ENCODE results near the gene KCND2. TPM values are rescaled to one million over a fixed set of nuclear protein-coding genes. Genes with fewer than 3 reads are reported as not detected.

The KCND2 gene
- total RNA-seq, 1 donor from 2014 or later, result 3.7 TPM

GRCh38 chr7:120521761-120522737 lies 249.1 kb downstream of the KCND2 start:
- no peak for DNase-seq (ENCODE audit: low spot score in 2 of 2, unreplicated experiment in 2 of 2)
- no peaks in the 10 kb centered on the region for H3K9me3 Mint-ChIP-seq
- peaks cover 4% of the 10 kb centered on the region for H3K4me1 Mint-ChIP-seq
- no peak overlapping the region for H3K4me3 Mint-ChIP-seq
- TF ChIP-seq CTCF (IDR thresholded peaks at IDR 0.05; ENCODE audit: unreplicated experiment), result no peak
- no peaks in the 10 kb centered on the region for H3K36me3 Mint-ChIP-seq
- H3K27me3 Mint-ChIP-seq (ENCODE audit: low read depth), result peaks cover 12% of the 10 kb centered on the region
- H3K27ac Mint-ChIP-seq, result no peak overlapping the region

GRCh38 chr7:120523985-120524384 lies 251.0 kb downstream of the KCND2 start:
- no peak for TF ChIP-seq CTCF (IDR thresholded peaks at IDR 0.05; ENCODE audit: unreplicated experiment)
- DNase-seq (ENCODE audit: low spot score in 2 of 2, unreplicated experiment in 2 of 2), result no peak
- Mint-ChIP-seq H3K27ac (no peak overlapping the region), H3K36me3 (no peaks in the 10 kb centered on the region), H3K4me1 (peaks cover 4% of the 10 kb centered on the region), H3K4me3 (no peak overlapping the region), H3K27me3 (ENCODE audit: low read depth) (peaks cover under 1% of the 10 kb centered on the region), H3K9me3 (no peaks in the 10 kb centered on the region)

GRCh38 chr7:120526902-120527509 lies 254.0 kb downstream of the KCND2 start:
- H3K36me3 Mint-ChIP-seq, result no peaks in the 10 kb centered on the region
- H3K4me3 Mint-ChIP-seq, result no peak overlapping the region
- H3K27ac Mint-ChIP-seq, result no peak overlapping the region
- no peaks in the 10 kb centered on the region for H3K9me3 Mint-ChIP-seq
- no peak for DNase-seq (ENCODE audit: low spot score in 2 of 2, unreplicated experiment in 2 of 2)
- TF ChIP-seq CTCF (IDR thresholded peaks at IDR 0.05; ENCODE audit: unreplicated experiment), result no peak
- no peaks in the 10 kb centered on the region for H3K27me3 Mint-ChIP-seq (ENCODE audit: low read depth)
- H3K4me1 Mint-ChIP-seq, result peaks cover 2% of the 10 kb centered on the region

- no peaks in the 10 kb centered on the region for H3K9me3 Mint-ChIP-seq
- no peak overlapping the region for H3K27ac Mint-ChIP-seq
- no peak for TF ChIP-seq CTCF (IDR thresholded peaks at IDR 0.05; ENCODE audit: unreplicated experiment)
- no peak overlapping the region for H3K4me3 Mint-ChIP-seq
- H3K36me3 Mint-ChIP-seq, result no peaks in the 10 kb centered on the region
- H3K4me1 Mint-ChIP-seq, result no peaks in the 10 kb centered on the region
- no peaks in the 10 kb centered on the region for H3K27me3 Mint-ChIP-seq (ENCODE audit: low read depth)
- DNase-seq (ENCODE audit: low spot score in 2 of 2, unreplicated experiment in 2 of 2), result no peak
These were observed 256.8 kb downstream of the KCND2 start for GRCh38 chr7:120529736-120530135.

GRCh38 chr7:120538335-120538734 lies 265.4 kb downstream of the KCND2 start:
- H3K27ac Mint-ChIP-seq, result no peak overlapping the region
- H3K36me3 Mint-ChIP-seq, result no peaks in the 10 kb centered on the region
- no peaks in the 10 kb centered on the region for H3K9me3 Mint-ChIP-seq
- no peak for TF ChIP-seq CTCF (IDR thresholded peaks at IDR 0.05; ENCODE audit: unreplicated experiment)
- H3K4me3 Mint-ChIP-seq, result no peak overlapping the region
- H3K4me1 Mint-ChIP-seq, result no peaks in the 10 kb centered on the region
- no peak for DNase-seq (ENCODE audit: low spot score in 2 of 2, unreplicated experiment in 2 of 2)
- H3K27me3 Mint-ChIP-seq (ENCODE audit: low read depth), result no peaks in the 10 kb centered on the region
